ENCODE results near the gene BRF1.

DNA sequence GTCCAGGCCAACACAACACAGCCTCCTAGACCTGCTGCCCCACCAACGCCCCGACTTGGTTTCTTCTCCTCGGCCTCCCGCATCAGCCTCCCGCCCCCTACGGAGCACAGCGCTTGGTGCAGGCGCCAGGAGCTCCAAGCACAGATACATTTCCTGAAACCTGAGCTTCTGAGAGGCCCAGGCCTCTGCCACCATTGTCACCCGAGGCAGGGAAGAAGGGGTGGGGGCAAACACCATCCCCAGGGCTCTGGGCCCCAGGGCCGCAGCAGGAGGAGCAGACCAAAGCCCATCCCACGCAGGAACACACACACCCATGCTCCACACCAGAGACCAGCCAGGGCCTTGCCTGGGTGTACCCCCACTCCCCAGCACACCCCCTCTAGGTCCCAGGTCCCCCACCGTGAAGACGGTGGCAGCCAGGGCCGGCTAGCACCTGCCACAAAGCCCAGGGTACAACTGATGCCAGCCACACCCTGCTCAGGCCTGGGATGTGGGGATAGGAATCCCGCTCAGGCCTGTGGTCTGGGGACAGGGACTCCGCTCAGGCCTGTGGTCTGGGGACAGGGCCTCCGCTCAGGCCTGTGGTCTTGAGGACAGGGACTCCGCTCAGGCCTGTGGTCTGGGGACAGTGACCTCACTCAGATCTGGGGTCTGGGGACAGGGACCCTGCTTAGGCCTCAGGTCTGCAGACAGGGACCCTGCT lies 137.6 kb downstream of the BRF1 start:
- no peak for TF ChIP-seq CTCF (IDR thresholded peaks at IDR 0.05)
- no peak for TF ChIP-seq EP300 (IDR thresholded peaks at IDR 0.05)

All from ovary (tissue), 3 donors.